Kasumi-1 (cell line): ENCODE measurements around the gene ABHD15.

ENCODE experiments used
- DNase-seq, 2 experiments: peaks; one replicate each; lab custom pipeline; 2025; lab: John Stamatoyannopoulos, UW

Gene ABHD15

DNA sequence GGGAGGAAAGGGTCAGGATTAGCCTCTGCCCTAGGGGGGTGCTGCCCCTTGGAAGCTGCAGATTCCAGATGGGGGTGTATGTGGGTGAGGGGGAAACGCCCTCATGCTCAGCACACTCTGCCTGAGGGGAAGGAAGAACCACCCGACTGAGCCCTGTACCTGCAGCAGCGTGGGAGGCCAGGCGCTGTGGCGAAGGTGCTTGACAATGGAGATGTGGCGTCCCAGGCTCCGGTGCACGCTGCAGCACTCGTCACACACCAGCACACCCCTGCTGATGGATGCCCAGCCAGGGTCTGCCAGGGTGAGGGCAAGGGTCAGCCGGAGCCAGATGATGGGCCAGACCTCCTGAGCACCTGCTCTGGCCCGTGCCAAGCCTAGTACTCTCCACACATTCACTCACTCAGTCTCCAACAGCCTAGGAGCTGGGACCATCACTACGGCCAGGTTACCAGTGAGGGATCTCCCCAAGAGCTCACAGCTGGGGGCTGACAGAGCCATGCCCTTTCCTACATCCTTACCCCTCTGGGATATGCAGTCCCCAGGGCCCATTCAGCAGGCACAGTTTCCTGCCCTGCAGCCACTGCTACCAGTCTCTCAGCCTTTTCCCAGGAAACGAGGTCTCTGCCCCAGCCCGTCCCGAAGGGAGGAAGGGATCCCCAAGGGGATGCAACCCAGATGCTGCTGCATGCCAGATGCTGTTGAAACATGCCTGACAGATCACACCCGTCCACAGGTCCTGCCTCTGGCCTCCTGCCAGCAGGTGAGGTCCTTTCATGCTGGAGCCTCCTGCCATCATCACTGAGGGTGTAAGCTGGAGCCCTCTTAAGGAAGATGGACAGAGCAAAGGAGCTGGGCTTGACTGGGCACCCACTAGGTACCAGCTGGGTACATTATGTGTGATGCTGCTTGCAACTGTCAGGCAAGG lies 16.7 kb upstream of the ABHD15 start:
- DNase-seq, result no peak

GRCh38 chr17:29582772-29583171 lies 15.9 kb upstream of the ABHD15 start:
- DNase-seq, result no peak

DNA sequence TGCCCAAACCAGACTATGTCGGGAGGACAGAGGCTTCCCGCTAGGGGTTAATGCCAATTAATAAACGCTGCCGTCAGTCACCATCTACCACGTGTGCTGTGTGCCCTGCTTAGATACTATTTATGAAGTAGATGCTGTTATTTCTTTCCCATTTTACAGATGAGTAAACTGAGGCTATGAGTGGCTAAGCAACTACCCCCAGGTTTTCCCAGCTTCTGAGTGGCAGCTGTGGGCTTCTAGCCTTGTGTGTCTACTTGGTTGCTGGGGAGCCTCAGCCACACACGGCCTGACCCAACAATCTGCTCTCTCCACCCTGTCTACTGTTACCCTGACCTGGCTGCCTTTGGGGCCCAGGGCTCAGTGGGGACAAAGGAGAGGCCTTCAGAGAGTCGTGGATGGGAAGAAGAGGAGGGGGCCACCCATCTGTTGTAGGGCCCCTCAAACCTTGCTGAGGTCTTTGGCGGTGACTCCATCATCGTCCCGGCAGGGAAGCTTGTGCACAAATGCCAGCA lies 15.5 kb upstream of the ABHD15 start:
- DNase-seq, result no peak

DNA sequence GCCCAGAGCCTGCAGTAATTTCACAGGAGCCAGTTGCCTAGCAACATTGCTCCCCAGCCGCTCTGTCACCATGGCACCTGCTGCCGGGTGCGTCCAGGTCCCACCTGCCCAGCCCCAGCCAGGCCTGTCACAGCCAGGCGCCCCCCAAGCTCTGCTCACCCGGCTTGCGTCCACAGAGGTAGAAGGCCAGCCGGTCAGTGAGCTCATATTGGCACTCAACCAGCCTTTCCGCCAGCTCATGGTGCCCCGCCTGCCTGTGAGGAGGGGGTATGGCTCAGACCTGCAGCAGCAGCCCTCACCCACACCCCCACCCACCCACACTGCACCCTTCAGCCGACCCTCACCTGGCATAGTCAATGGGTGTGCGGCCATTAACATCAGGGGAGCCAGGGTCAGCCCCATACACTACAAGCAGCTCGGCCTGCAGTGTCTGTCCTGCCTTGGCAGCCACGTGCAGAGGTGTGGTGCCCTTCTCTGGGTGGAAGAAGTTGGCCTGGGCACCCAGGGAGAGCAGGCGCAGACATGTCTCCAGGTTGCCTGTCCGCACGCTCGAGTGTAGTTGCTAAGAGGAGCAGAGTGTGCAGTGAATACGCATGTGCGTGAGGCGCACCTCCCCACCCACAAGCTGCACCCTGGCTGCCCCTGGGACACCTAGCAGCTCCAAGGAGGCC lies 14.9 kb upstream of the ABHD15 start:
- DNase-seq, result no peak

GRCh38 chr17:29579866-29580771 lies 13.3 kb upstream of the ABHD15 start:
- DNase-seq, result peak; percentile 74 to 77

GRCh38 chr17:29578626-29579485 lies 12.0 kb upstream of the ABHD15 start:
- DNase-seq, result no peak

GRCh38 chr17:29577385-29578211 lies 10.8 kb upstream of the ABHD15 start:
- no peak for DNase-seq

DNA sequence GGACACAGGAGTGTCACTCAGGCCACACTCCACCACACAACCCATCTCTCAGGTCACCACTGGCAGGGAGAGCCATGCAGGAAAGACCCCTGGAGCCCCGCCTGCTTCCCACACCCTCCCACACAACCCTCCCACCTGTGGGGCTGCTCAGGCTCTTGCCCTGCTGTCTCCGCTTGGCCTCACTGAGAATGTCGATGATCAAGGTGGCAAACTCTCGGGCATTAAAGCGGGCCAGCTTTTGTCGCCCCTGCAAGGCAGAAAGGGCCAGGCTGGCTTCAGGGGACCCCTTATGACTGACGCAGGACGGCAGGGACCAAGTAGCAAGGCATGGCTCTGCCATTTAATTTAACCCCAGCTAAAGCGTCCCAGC lies 10.1 kb upstream of the ABHD15 start:
- DNase-seq, result no peak

- no peak for DNase-seq
Measured at GRCh38 chr17:29576214-29577000, 9.6 kb upstream of the ABHD15 start.

GRCh38 chr17:29575511-29576213 lies 8.8 kb upstream of the ABHD15 start:
- no peak for DNase-seq

- no peak for DNase-seq
Measured at GRCh38 chr17:29574732-29575510, 8.1 kb upstream of the ABHD15 start.

DNA sequence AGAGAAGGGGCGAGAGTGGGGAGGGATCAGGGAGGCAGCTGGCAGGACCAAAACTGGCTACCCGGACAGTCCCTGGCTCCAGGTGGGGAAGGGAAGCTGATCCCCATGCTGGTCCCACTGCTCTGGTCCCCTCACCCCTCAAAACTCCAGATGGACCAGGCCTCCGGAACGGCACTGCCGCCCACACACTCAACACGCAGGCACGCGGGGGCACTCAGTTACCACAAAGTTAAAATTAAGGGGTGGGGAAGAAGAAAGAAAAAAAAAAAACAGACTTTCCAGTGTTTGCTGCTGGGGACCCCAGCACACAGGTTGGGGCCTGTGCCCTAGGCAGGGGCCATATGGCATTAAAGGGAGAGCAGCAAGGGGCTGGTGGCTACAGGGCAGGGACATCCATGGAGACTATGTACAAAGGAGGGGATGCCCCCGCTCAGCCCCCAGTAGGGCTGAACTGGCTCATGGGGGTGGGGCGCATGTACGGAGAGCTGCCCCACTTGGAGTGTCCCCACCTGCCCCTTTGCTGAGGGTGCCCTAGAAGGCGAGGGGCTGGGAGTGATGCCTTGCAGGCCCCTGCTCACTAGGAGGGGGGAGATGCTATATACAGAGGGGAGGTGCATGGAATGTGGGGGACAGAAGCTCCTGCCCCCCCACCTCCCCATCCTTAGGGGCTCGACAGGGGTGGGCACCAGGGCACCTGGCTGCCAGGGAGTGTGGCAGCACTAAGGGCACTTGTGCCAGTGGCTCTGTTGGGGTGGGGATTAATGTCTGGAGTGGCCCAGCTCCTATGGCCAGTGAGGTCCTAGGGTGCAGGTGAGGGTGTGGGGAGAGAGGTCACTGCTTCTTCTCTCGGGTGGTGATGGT lies 7.3 kb upstream of the ABHD15 start:
- DNase-seq, result no peak

GRCh38 chr17:29573558-29573869 lies 6.7 kb upstream of the ABHD15 start:
- no peak for DNase-seq

- DNase-seq, result no peak
Measured at GRCh38 chr17:29572691-29573557, 6.1 kb upstream of the ABHD15 start.

- no peak for DNase-seq
Measured at GRCh38 chr17:29571883-29572681, 5.2 kb upstream of the ABHD15 start.
